HEK293T (cell line): Measurements from ENCODE around the gene ARHGAP27.
A peak's percentile ranks its signal among the peaks of the same experiment; 100 is the strongest.
"Not testable (repeated sequence)": the region's sequence is repeated elsewhere in the genome, so short reads cannot be mapped to it uniquely, and the experiment has no call there.

Experiments used
- CTCF ChIA-PET: fragments of 350-600 bp; formaldehyde crosslinking; extraction: SDS; loops from one replicate; lab custom pipeline; 2021; ENCODE audit warnings: antibody characterized with exemption, inconsistent platforms; lab: Yijun Ruan, JAX
- POLR2A ChIA-PET: fragments of 350-600 bp; formaldehyde crosslinking; extraction: SDS; loops from one replicate; lab custom pipeline; 2020; ENCODE audit warnings: antibody characterized with exemption, inconsistent platforms; lab: Yijun Ruan, JAX
- DNase-seq: peaks from one replicate; pipeline ENCODE4 v3.0.0; 2012; ENCODE audit warnings: mixed read lengths; ENCODE audit errors: extremely low spot score
- ARNT ChIP-seq: fragments of 450-650 bp; IDR thresholded peaks from 2 replicates; pipeline ENCODE4 v1.6.1; 2017; ENCODE audit warnings: mild to moderate bottlenecking
- BHLHE40 ChIP-seq: fragments of 450-650 bp; IDR thresholded peaks from 2 replicates; pipeline ENCODE4 v1.6.1; 2016; ENCODE audit warnings: mild to moderate bottlenecking, moderate library complexity, borderline replicate concordance
- CTBP1 ChIP-seq: fragments of 450-650 bp; IDR thresholded peaks from 2 replicates; pipeline ENCODE4 v1.6.1; 2016; ENCODE audit warnings: borderline replicate concordance
- ELF4 ChIP-seq: fragments of 450-650 bp; IDR thresholded peaks from 2 replicates; pipeline ENCODE4 v1.6.1; 2017; ENCODE audit warnings: antibody characterized with exemption
- FOXA1 ChIP-seq: fragments of 450-650 bp; IDR thresholded peaks from 2 replicates; pipeline ENCODE4 v1.6.1; 2016; ENCODE audit warnings: mild to moderate bottlenecking
- FOXK2 ChIP-seq: fragments of 450-650 bp; IDR thresholded peaks from 2 replicates; pipeline ENCODE4 v1.6.1; 2016; ENCODE audit warnings: mild to moderate bottlenecking
- FOXM1 ChIP-seq: fragments of 450-650 bp; IDR thresholded peaks from 2 replicates; pipeline ENCODE4 v1.6.1; 2017; ENCODE audit warnings: mild to moderate bottlenecking, borderline replicate concordance
- HDGF ChIP-seq: fragments of 450-650 bp; IDR thresholded peaks from 2 replicates; pipeline ENCODE4 v1.6.1; 2017; ENCODE audit warnings: antibody characterized with exemption, borderline replicate concordance
- NFRKB ChIP-seq: fragments of 450-650 bp; IDR thresholded peaks from 2 replicates; pipeline ENCODE4 v1.6.1; 2016; ENCODE audit warnings: mild to moderate bottlenecking, moderate library complexity
- SP1 ChIP-seq: fragments of 450-650 bp; IDR thresholded peaks from 2 replicates; pipeline ENCODE4 v1.6.1; 2017
- SUZ12 ChIP-seq: fragments of 450-650 bp; IDR thresholded peaks from 2 replicates; pipeline ENCODE4 v1.6.1; 2016; ENCODE audit warnings: mild to moderate bottlenecking
- ZNF384 ChIP-seq: fragments of 450-650 bp; IDR thresholded peaks from 2 replicates; pipeline ENCODE4 v1.6.1; 2016

Gene ARHGAP27

DNA sequence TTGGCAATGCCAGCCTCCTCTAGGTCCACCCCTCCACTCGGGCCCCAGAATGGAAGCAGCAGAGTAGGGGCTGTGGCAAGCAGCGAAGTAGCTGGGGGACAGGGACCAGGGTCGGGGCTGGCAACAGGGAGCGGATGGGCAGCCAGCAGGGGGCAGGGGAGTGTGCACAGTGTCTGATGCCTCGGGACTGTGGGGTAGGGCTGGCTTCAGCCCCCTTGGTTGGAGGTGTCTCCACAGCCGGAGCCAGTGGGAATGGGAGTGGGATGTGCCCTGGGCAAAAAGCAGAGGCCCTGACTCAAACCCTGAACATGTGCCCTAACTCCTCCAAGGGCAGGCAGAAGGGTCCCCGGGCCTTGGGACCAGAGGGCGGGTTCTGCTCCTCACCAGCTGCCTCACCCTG lies 18.5 kb upstream of the ARHGAP27 start:
- DNase-seq: peak; percentile 4
- ChIA-PET POLR2A (no interaction called here), CTCF (no interaction called here)
- TF ChIP-seq FOXM1 (no peak), SP1 (no peak), BHLHE40 (no peak), ARNT (no peak), HDGF (no peak), NFRKB (no peak), FOXA1 (no peak), CTBP1 (no peak), ZNF384 (no peak), SUZ12 (no peak), FOXK2 (no peak), ELF4 (no peak)

DNA sequence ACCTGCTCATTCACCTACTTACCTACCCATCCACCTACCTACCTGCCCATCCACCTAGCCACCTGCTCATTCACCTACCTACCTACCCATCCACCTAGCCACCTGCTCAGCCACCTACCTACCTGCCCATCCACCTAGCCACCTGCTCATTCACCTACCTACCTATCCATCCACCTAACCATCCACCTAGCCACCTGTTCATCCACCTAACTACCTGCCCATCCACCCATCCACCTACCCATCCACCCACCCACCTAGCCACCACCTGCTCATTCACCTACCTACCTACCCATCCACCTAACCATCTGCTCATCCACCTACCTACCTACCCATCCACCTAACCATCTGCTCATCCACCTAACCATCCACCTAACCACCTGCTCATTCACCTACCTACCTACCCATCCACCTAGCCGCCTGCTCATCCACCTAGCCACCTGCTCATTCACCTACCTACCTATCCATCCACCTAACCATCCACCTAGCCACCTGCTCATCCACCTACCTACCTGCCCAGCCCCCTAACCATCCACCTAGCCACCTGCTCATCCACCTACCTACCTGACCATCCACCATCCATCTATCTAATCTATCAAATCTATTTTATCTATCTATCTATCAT lies 17.1 kb upstream of the ARHGAP27 start:
- POLR2A ChIA-PET, CTCF ChIA-PET, DNase-seq: not testable (repeated sequence)

DNA sequence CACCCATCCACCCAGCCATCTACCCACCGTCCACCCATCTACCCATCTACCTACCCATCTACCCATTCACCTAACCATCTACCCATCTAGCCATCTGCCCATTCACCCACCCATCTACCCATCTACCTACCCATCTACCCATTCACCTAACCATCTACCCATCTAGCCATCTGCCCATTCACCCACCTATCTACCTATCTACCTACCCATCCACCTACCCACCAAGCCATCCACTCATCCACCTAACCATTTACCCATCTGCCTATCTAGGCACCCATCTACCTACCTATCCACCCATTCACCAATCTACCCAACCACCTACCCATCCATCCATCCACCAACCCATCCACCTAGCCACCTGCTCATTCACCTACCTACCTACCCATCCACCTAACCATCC lies 16.6 kb upstream of the ARHGAP27 start:
- CTCF ChIA-PET, POLR2A ChIA-PET, DNase-seq: not testable (repeated sequence)

DNA sequence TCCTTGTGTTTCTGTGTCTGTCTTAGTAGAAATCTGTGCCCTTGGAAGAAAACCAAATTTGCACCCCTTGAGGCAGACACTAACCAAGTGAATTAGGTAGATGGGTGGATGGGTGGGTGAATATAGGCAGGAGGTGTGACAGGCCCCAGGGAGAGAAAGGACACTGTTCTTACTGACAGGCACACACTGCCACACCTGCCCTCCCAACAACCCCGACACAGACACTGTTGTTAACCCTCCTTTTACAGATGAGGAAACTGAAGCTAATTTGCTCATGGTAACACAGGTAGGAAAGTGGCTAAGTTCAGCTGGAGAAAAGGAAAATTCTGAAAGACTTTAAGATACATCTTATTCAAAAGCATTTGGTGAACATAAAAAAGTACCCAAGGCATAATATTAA lies 15.8 kb upstream of the ARHGAP27 start:
- POLR2A ChIA-PET, DNase-seq, CTCF ChIA-PET: not testable (repeated sequence)

DNA sequence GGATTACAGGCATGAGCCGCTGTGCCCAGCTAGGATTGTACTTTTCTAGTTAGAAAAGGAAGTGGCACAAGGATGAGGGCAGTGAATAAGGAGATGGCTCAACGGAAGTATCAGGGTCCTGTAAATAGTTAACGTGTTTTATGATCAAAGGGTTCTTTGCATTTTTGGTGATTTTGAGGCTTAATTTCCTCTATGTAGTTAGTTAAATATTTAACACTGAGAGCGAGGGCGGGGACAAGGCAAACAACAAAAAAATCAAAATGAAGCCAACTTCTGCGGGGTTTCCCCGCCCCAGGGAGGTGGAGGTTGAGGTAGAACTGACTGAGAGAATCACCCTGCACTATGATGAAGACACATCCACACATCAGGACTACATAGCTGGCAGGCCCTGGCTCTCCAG lies 15.4 kb upstream of the ARHGAP27 start:
- CTCF ChIA-PET, POLR2A ChIA-PET, DNase-seq: not testable (repeated sequence)

DNA sequence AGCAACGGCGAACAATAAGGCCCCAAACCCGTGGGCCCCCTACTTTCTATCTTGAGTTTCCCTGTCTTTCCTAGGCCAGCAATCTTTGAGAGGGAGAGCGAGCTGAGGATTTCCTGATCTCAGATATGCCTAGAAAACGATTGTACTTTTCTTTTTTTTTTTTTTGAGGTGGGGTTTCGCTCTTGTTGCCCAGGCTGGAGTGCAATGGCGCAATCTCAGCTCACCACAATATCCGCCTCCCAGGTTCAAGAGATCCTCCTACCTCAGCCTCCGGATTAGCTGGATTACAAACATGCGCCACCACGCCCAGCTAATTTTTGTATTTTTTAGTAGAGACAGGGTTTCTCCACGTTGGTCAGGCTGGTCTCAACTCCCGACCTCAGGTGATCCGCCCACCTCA lies 15.0 kb upstream of the ARHGAP27 start:
- POLR2A ChIA-PET, CTCF ChIA-PET, DNase-seq: not testable (repeated sequence)

DNA sequence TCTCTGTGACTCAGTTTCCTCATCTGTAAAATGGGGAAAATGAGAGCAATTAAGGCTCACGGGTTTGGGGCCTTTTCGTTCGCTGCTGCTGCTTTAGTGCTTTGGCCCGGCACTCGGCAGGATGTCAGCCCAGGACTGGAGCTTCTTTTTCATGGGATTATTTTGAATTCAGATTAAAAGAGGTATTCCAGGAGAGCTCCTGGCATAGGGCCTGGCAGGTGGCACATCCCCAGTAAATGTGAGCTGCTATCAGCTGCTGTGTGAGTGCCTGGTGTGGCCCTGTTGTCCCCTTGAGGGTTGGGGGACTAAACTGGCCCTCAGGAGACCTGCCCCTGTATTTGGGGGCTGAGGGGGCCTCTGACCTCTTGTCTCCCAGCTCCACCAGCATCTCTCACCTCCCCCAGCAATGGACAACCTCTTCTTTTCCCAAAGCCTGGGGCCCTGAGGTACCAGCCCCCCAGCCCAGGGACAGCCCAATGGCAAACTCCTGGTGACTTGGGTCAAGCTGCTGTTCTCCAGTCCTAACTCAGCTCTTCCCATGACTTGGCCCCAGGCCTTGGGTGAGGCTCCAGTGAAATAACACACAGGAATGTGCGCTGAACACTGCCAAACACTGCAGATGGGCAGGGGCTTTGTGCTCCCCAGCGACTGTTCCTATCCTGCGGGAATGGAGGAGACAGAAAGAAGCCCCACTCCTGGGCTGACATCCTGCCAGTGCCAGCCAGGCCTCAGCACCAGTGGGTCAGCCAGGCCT lies 14.4 kb upstream of the ARHGAP27 start:
- DNase-seq, POLR2A ChIA-PET, CTCF ChIA-PET: not testable (repeated sequence)

DNA sequence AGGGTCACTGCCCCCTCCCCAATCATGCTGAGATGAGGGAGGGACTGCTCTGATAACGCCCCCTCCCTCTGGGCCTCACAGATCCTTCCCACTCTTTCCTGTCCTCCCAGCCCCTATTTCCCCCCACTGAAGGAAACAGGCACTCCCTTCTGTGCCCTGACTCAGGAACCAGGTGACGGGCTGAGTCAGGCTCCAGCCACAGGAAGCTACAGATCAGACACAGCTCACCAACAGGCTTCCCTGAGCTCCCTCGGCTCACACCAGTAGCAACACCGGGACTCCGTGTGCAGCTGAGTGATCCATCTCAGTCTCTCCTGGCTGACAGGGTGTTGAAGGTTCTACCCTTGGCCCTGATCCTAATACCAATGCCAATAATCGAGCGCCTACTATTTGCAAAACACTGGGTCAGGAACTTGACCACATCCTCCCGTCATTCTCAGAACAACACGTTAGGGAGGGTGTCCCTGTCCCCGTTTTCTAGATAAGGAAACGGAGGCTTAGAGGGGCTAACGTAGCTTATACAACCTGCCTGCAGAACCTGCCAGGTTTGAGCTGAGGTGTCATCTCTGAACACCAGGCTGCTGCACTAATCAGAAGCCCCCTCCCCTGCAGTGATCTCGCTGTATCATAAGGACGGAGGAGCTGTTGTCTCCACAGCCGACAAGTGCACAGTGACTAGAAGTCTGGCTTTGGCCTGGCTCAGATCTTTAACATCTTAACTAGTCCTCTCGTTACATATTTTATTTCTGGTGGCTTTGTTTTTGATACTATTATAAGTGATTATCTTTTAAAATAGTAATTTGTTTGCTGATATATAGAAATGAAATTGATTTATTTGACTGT lies 13.5 kb upstream of the ARHGAP27 start:
- CTCF ChIA-PET, POLR2A ChIA-PET, DNase-seq: not testable (repeated sequence)

DNA sequence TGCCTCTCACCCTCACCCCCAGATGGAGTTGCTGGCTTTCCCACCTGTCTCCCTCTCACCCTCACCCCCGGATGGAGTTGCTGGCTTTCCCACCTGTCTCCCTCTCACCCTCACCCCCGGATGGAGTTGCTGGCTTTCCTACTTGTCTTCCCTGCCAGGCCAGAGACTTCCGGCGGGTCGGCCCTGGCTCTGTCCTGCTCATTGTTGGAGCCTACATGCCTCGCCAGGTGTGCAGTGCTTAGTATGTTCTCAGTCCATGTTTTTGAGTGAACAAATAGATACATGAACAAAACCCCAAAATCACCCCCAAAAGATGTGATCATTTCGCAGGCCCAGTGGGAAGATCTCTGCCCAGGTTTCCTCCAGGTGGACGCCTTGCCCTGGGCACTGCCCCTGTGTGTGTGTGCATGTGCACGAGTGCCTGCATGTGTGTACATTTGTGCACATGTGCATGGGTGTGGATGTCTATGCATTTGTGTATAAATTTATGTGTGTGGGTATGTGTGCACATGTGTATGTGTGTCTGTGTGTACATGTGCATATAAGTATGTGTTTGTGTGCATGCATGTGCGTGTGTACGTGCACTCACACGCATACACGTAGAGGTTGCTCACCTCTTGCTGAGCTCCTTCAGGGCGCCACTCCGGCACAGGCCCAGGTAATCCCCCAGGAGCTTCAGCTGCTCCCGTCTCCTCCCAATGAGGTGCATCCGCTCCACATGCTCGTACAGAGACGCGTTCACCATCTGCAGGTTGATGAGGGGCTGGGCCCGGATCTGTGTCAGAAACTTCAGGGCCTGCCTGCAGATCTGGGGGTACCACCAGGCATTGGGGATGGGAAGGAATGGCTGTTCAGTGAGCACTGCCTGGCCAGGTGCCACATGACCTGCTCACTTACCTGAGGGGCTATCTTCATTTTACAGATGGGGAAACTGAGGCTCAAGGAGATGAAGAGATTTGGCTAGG lies 12.5 kb upstream of the ARHGAP27 start:
- DNase-seq, POLR2A ChIA-PET: not testable (repeated sequence)

DNA sequence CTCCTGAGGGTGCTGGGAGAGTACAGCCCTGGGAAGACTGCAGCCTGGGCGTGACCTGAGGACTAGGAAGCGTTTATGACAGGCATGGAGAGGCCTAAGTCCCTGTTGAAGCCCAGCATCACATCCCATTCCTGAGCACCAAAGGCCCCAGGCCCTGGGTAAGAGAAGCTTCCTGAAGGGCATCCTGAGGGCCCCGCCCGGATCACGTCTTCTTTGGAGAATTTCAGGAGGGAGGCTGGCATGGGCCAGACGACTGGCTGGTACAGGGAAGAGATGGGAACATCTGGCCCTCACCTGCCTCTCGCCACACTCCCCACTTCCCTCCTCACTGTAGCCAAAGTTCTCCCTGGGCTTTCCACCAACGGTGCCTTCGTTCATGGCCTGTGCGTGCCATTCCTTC lies 11.6 kb upstream of the ARHGAP27 start:
- POLR2A ChIA-PET, DNase-seq, CTCF ChIA-PET: not testable (repeated sequence)

More for the DNA sequence above, 12.5 kb upstream of the ARHGAP27 start:
- CTCF ChIA-PET: not testable (repeated sequence)

DNA sequence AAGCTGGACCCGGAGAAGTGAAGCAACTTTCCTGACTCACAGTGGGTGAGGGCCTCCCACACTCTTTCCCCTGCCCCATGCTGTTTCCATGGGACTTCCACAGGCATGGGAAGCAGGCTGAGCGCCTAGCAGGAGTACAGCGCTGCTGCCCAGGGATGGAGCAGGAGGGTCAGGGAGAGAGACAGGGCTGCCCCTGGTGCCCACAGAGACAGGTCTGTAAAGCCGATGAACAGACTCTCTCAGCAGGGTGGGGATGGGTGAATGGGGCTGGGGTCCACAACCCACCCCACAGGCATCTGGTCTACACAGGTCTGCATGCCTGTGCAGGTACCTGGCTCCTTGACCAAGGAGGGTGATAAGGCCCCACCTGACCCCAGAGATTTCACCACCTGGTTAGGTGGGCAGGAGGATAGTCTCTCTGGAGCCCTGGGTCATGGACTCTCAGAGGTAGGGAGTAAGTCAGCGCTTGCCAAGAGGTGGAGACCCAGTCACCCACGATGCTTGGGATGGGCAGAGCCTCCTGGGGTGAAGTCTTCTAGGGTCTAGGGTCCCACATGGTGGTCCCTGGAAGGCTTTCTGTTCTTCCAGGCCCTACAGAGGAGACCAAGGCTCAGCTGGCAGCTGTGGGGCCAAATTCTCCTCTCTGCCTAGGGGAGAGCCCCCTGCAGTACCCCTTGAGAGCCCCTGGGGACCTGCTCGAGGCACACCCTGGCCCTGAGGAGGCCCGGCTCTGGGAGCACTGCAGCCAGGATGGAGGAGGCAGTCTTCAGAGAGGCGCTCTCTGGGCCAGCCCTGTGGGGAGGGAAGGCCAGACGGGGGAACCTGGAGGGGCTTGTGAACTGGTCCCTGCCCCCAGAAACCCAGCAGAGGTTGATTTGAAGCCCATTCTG lies 10.9 kb upstream of the ARHGAP27 start:
- CTCF ChIA-PET, POLR2A ChIA-PET, DNase-seq: not testable (repeated sequence)
